Memory B cell (primary cell): ENCODE results near the gene COL23A1.

Source experiments
- ATAC-seq: fragments of 150-1000 bp; cut with Tn5 transposase; 2 replicates; pipeline ENCODE4 v1.10.0; 2021; ENCODE audit warnings: low read depth, mild to moderate bottlenecking, moderate library complexity
- DNase-seq, 2 donors: peaks; one replicate each; pipeline ENCODE4 v3.0.0; 2022; ENCODE audit warnings: low spot score in 2 of 2
- H3K27ac Mint-ChIP-seq: one replicate; pipeline ENCODE4 v1.8.0; 2022; ENCODE audit warnings: mild to moderate bottlenecking, moderate library complexity, mixed read lengths
- H3K27me3 Mint-ChIP-seq: one replicate; pipeline ENCODE4 v1.8.0; 2022; ENCODE audit warnings: mixed read lengths
- H3K36me3 Mint-ChIP-seq: one replicate; pipeline ENCODE4 v1.8.0; 2022; ENCODE audit warnings: mild to moderate bottlenecking, mixed read lengths
- H3K4me1 Mint-ChIP-seq: one replicate; pipeline ENCODE4 v1.8.0; 2022; ENCODE audit warnings: mixed read lengths
- H3K4me3 Mint-ChIP-seq: one replicate; pipeline ENCODE4 v1.8.0; 2022; ENCODE audit warnings: mild to moderate bottlenecking, moderate library complexity, mixed read lengths
- H3K9me3 Mint-ChIP-seq: one replicate; pipeline ENCODE4 v1.8.0; 2022; ENCODE audit warnings: mixed read lengths

COL23A1 gene

DNA sequence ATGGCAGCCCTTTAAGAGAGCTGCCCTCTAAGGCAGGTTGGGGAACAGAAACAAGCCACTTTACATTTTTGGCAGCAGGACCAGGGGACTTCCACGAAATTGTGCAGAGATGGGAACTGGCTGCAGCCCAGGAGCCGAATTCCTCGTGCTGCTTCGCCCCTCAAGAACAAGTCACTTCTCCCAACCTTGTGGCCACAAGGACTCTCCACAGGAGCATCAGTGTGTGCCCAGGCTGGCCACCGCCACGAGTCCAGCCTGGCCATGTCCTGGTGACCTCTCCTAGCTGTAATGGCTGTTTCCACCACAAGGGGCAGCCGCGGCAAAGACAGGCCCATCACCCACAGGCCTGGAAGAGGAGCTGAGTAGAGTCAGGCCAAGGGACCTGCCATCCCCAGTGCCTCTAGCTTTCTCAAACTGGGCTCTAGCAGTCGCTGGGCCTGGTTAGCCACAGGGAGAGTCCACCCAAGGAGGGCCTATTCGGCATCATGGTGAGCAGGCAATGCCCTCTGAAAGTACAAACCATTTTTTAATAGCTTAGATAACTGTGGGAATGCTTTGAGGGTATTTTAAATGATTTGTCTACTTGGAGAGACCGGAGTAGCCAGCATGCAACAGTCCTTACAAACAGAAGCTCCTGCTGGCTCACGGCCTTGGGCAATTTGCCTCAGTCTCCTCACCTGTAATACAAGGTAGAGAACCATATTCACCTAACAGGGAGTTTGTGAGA is 129.0 kb downstream of the COL23A1 start:
- no peaks in the 10 kb centered on the region for H3K4me1 Mint-ChIP-seq
- ATAC-seq (no peak), DNase-seq (peak in 1 of 2 donors; percentile 9)
- no peaks in the 10 kb centered on the region for H3K9me3 Mint-ChIP-seq
- peaks cover 3% of the 10 kb centered on the region for H3K27me3 Mint-ChIP-seq
- H3K36me3 Mint-ChIP-seq = no peaks in the 10 kb centered on the region
- no peak overlapping the region for H3K4me3 Mint-ChIP-seq
- no peak overlapping the region for H3K27ac Mint-ChIP-seq

- no peak for ATAC-seq
- Mint-ChIP-seq H3K9me3 (no peaks in the 10 kb centered on the region), H3K27ac (no peak overlapping the region)
Measured at GRCh38 chr5:178460598-178460997, 129.6 kb downstream of the COL23A1 start.

DNA sequence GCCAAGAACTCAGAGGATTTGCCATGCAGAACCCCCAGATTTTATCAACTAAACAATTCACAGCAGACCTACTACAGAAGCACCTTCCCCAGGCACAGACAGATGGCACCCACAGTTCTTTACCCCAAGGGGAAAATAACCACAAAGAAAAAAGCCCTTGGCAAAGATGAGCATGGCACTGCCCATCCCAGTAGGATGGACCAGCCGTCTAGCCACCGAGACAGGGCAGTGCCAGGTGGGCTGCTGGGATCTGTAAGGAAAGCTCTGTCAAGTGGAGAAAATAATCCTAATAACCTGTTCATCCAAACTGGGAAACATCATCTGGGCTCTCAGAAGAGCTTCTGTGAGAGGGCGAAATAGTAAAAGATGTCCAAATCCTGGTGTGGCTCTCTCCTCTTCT is 130.0 kb downstream of the COL23A1 start:
- H3K27ac Mint-ChIP-seq = no peak overlapping the region
- no peaks in the 10 kb centered on the region for H3K36me3 Mint-ChIP-seq
- no peak overlapping the region for H3K4me3 Mint-ChIP-seq
- H3K27me3 Mint-ChIP-seq = peaks cover 1% of the 10 kb centered on the region
- H3K9me3 Mint-ChIP-seq = no peaks in the 10 kb centered on the region
- no peaks in the 10 kb centered on the region for H3K4me1 Mint-ChIP-seq
- no peak for DNase-seq
- no peak for ATAC-seq

More at GRCh38 chr5:178460598-178460997, 129.6 kb downstream of the COL23A1 start:
- Mint-ChIP-seq H3K4me1 (no peaks in the 10 kb centered on the region), H3K27me3 (peaks cover 3% of the 10 kb centered on the region), H3K4me3 (no peak overlapping the region), H3K36me3 (no peaks in the 10 kb centered on the region)
- DNase-seq = no peak

DNA sequence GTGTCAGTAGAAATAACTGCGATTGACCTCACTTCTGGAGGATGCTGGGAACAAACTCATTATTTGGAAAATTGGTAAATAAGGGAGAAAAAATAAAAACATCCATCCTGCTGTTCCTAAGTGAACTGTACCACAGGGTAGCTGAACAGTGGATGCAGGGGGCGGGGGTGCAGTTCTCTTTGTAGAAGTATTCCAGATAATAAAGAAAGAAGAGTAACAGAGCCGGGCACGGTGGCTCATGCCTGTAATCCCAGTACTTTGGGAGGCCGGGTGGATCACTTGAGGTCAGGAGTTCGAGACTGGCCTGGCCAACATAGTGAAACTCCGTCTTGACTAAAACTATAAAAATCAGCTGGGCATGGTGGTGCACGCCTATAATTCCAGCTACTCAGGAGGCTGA is 132.1 kb downstream of the COL23A1 start:
- Mint-ChIP-seq H3K4me1 (no peaks in the 10 kb centered on the region), H3K9me3 (no peaks in the 10 kb centered on the region), H3K27ac (no peak overlapping the region), H3K36me3 (no peaks in the 10 kb centered on the region), H3K27me3 (peaks cover 2% of the 10 kb centered on the region), H3K4me3 (no peak overlapping the region)
- no peak for DNase-seq
- ATAC-seq = no peak

- no peak overlapping the region for H3K27ac Mint-ChIP-seq
Measured at GRCh38 chr5:178457471-178457870, 132.7 kb downstream of the COL23A1 start.

GRCh38 chr5:178455480-178455835 is 134.7 kb downstream of the COL23A1 start:
- DNase-seq = no peak
- no peaks in the 10 kb centered on the region for H3K36me3 Mint-ChIP-seq
- no peaks in the 10 kb centered on the region for H3K4me1 Mint-ChIP-seq
- H3K27ac Mint-ChIP-seq = no peak overlapping the region
- H3K27me3 Mint-ChIP-seq = peaks cover 2% of the 10 kb centered on the region
- no peak for ATAC-seq
- no peaks in the 10 kb centered on the region for H3K9me3 Mint-ChIP-seq
- no peak overlapping the region for H3K4me3 Mint-ChIP-seq

More at GRCh38 chr5:178457471-178457870, 132.7 kb downstream of the COL23A1 start:
- no peak for ATAC-seq
- Mint-ChIP-seq H3K27me3 (peaks cover 2% of the 10 kb centered on the region), H3K4me3 (no peak overlapping the region), H3K4me1 (no peaks in the 10 kb centered on the region), H3K36me3 (no peaks in the 10 kb centered on the region), H3K9me3 (no peaks in the 10 kb centered on the region)
- DNase-seq = no peak

DNA sequence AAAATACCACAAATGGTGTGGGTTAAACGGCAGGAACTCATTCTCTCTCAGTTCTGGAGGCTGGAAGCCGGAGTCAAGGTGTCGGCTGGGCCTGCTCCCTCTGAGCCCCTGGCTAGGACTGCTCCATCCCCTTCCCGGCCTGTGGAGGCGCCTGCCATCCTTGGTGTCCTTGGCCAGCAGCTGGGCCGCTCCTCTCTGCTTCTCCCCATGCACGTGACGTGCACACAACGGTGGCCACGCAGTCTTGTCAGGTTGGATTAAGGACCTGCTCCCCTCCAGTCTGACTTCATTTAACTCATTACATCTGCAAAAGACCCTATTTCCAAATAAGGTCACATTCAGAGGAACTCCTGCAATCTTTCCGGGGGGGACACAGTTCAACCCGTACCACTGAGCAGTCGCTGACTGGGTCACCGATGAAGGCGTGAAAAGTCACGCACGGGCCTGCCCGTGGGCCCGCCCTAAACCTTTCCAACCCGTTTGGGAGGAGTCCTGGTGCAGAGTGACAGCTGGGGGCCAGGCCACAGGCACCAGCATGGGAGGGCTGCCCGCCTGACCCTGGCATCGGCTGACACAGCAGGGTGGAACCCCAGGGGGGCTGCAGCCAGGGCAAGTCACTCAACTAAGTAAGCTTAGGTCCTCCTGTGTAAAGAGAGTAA is 135.2 kb downstream of the COL23A1 start:
- peaks cover 6% of the 10 kb centered on the region for H3K27me3 Mint-ChIP-seq
- no peaks in the 10 kb centered on the region for H3K9me3 Mint-ChIP-seq
- no peaks in the 10 kb centered on the region for H3K4me1 Mint-ChIP-seq
- H3K4me3 Mint-ChIP-seq = no peak overlapping the region
- DNase-seq (no peak), ATAC-seq (no peak)
- H3K27ac Mint-ChIP-seq = no peak overlapping the region
- no peaks in the 10 kb centered on the region for H3K36me3 Mint-ChIP-seq

- Mint-ChIP-seq H3K4me3 (no peak overlapping the region), H3K27ac (no peak overlapping the region), H3K9me3 (no peaks in the 10 kb centered on the region), H3K4me1 (no peaks in the 10 kb centered on the region), H3K36me3 (no peaks in the 10 kb centered on the region), H3K27me3 (peaks cover 9% of the 10 kb centered on the region)
- DNase-seq = no peak
- no peak for ATAC-seq
Measured at GRCh38 chr5:178454303-178454702, 135.9 kb downstream of the COL23A1 start.

DNA sequence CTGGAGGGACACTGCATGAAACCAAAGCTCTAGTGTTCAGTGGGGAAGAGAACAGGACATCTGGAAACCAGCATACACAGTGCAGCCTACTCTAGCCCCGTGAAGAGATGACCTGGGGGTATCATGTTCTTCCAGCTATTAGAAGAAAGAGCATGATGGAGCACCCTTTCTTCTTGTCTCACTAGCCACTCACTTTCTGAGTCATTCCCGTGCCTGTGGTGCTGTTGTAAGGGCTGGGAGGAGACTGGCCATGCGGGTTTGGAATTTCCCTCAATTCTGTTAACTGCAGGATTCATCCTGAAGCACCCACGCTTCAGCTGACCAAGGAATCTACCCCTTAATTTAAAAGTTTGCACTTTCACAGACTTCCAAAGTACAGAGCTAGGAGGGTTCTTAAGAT is 137.0 kb downstream of the COL23A1 start:
- Mint-ChIP-seq H3K9me3 (no peaks in the 10 kb centered on the region), H3K4me1 (no peaks in the 10 kb centered on the region), H3K4me3 (no peak overlapping the region), H3K36me3 (no peaks in the 10 kb centered on the region), H3K27ac (no peak overlapping the region), H3K27me3 (peaks cover 12% of the 10 kb centered on the region)
- DNase-seq = no peak
- ATAC-seq = no peak

DNA sequence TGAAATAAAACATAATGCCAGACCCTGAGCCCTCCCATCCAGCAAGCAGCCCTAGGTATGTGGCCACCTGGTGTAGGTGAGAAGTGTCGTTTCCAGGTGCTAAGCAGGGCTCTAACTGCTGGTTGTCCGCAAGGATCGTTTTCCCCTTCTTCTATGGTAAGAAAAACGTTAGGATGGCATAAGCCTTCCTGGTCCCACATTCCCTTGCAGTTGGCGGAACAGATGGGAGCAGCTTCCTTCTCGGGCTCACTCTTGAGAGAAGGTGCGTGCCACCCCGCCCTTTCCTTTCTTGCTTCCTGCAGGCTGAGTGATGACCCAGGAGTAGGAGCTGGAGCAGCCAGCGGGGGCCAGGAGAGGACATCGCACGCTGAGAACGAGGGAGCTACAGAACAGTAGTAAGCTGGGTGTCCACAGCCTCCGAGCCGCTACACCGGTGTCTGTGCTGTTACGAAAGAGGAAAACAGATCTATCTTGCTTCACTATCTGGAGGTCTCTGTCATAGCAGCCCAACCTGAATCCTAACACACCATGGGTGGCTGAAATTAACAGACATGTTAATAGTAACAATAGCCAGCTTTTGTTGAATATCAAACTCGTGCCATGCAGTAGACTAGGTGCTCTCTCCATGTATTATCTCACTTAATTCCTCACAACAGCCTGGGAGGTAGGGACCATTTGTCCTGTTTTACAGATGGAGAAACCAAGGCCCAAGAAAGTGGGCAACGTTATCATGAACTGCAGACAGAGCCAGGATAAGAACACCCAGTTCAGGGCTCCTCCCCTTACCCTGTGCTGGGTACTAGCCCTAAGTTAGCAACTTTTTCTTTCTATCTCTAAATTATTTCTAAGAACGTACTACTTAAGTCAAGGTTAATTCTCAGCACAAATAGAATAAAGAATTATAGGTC is 139.8 kb downstream of the COL23A1 start:
- Mint-ChIP-seq H3K27me3 (peaks cover 14% of the 10 kb centered on the region), H3K36me3 (no peaks in the 10 kb centered on the region), H3K4me1 (no peaks in the 10 kb centered on the region), H3K9me3 (peaks cover 1% of the 10 kb centered on the region), H3K27ac (no peak overlapping the region), H3K4me3 (no peak overlapping the region)
- DNase-seq (no peak), ATAC-seq (no peak)

DNA sequence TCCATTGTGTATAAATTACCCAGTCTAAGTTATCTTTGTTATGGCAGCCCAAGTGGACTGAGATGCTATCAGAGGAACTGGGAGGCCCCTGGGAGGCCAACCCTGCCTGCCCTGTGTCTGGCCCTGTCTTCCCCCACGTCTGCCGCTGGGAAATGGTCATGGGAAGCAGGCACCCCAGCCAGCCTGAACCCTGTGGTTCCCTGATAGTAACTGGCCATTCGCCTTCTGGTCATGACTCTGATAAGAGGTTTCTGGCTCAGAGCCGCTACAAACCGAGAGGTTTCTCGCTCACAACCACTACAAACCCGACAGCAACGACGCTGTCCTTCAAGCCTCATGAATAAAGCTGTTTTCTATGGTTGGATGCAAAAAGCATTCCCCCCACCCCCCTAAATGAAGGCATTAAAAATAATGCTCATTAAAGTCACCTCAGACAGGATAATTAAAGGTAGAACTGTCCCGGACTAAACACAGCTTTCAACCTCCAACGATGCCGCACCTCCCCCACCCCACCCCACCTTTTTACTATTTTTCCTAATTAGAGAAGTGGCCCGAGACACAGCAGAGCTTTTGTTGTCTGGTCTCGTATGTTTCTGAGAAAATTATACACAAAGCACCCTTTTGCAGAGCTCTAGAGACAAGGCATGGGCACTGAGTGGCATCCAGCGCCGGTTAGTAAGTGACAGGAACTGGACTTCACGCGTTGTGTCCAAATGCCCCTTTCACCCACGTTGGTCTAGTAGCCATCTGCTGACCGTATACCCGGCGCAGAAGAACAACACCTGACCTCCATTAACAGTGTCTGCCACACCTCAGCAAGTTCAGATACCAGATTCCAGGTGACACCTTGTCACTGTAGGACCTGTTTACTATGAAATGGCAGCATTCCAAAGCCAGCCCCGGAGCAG is 140.8 kb downstream of the COL23A1 start:
- no peak overlapping the region for H3K4me3 Mint-ChIP-seq
- no peak for DNase-seq
- H3K27ac Mint-ChIP-seq = no peak overlapping the region
- no peak for ATAC-seq
- H3K4me1 Mint-ChIP-seq = no peaks in the 10 kb centered on the region
- H3K36me3 Mint-ChIP-seq = no peaks in the 10 kb centered on the region
- H3K9me3 Mint-ChIP-seq = peaks cover 1% of the 10 kb centered on the region
- peaks cover 12% of the 10 kb centered on the region for H3K27me3 Mint-ChIP-seq

GRCh38 chr5:178445534-178445933 is 144.7 kb downstream of the COL23A1 start:
- Mint-ChIP-seq H3K4me3 (no peak overlapping the region), H3K27ac (no peak overlapping the region), H3K36me3 (no peaks in the 10 kb centered on the region), H3K4me1 (no peaks in the 10 kb centered on the region), H3K9me3 (peaks cover 1% of the 10 kb centered on the region), H3K27me3 (peaks cover 12% of the 10 kb centered on the region)
- DNase-seq (no peak), ATAC-seq (no peak)

- DNase-seq (no peak), ATAC-seq (no peak)
- no peaks in the 10 kb centered on the region for H3K36me3 Mint-ChIP-seq
- peaks cover 1% of the 10 kb centered on the region for H3K9me3 Mint-ChIP-seq
- peaks cover 3% of the 10 kb centered on the region for H3K27me3 Mint-ChIP-seq
- no peak overlapping the region for H3K4me3 Mint-ChIP-seq
- no peaks in the 10 kb centered on the region for H3K4me1 Mint-ChIP-seq
- H3K27ac Mint-ChIP-seq = no peak overlapping the region
Measured at GRCh38 chr5:178442405-178443257, 147.6 kb downstream of the COL23A1 start.
